ENCODE measurements around the gene ABI1. TPM values are rescaled to one million over a fixed set of nuclear protein-coding genes. Genes with fewer than 3 reads are reported as not detected.
A peak's percentile ranks its signal among the peaks of the same experiment; 100 is the strongest.

ABI1 gene
- total and polyA plus RNA-seq, 2 of the 13 experiments (the other 11 are each of a cell fraction or from before 2014, with no cell fraction given) = 20.9 to 22.9 TPM

DNA sequence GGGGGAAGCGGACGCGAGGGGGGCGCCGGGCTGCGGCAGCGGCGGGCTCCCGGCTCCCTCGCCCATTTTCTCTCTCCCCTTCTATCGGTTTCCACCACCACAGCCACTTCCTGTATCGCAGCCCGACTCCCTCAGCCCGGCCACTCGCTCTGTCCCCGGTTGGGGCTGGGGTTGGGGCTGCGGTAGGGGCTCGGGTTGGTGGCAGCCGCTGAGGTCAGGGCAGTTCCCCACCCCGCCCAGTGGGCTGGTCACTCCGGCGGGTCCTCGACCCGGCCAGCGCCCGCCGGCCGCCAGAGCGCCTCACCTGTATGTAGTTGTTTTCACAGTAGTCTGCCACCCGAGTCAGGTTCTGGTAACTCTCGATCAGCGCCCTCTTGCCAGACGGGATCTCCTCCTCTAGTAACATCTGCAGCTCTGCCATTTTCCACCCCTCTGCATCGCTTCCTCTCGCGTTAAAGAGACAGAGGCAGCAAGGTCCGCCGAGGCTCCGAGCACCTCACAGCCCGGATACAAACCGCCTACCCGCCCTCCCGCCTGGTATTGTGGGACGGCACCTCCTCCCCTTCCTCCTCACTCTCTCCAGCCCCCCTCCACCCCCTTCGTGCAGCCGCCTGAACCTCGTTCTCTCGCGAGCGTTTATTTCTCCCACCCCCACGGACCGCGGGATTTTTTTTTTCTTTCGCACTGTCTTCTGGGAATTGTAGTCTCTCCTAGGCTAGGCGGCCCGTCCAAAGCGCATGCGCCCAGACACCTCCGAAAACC, at the start of gene ABI1 (continued):
- TF ChIP-seq, protein P1, sequence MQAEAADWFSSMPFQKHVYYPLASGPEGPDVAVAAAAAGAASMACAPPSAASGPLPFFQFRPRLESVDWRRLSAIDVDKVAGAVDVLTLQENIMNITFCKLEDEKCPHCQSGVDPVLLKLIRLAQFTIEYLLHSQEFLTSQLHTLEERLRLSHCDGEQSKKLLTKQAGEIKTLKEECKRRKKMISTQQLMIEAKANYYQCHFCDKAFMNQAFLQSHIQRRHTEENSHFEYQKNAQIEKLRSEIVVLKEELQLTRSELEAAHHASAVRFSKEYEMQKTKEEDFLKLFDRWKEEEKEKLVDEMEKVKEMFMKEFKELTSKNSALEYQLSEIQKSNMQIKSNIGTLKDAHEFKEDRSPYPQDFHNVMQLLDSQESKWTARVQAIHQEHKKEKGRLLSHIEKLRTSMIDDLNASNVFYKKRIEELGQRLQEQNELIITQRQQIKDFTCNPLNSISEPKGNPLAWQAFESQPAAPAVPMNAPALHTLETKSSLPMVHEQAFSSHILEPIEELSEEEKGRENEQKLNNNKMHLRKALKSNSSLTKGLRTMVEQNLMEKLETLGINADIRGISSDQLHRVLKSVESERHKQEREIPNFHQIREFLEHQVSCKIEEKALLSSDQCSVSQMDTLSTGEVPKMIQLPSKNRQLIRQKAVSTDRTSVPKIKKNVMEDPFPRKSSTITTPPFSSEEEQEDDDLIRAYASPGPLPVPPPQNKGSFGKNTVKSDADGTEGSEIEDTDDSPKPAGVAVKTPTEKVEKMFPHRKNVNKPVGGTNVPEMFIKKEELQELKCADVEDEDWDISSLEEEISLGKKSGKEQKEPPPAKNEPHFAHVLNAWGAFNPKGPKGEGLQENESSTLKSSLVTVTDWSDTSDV (CRISPR knock-in tag; IDR thresholded peaks at IDR 0.05) = 0 out of 2 replicates have a peak, but pooled peaks have one; percentile 43
- TF ChIP-seq, protein P2, sequence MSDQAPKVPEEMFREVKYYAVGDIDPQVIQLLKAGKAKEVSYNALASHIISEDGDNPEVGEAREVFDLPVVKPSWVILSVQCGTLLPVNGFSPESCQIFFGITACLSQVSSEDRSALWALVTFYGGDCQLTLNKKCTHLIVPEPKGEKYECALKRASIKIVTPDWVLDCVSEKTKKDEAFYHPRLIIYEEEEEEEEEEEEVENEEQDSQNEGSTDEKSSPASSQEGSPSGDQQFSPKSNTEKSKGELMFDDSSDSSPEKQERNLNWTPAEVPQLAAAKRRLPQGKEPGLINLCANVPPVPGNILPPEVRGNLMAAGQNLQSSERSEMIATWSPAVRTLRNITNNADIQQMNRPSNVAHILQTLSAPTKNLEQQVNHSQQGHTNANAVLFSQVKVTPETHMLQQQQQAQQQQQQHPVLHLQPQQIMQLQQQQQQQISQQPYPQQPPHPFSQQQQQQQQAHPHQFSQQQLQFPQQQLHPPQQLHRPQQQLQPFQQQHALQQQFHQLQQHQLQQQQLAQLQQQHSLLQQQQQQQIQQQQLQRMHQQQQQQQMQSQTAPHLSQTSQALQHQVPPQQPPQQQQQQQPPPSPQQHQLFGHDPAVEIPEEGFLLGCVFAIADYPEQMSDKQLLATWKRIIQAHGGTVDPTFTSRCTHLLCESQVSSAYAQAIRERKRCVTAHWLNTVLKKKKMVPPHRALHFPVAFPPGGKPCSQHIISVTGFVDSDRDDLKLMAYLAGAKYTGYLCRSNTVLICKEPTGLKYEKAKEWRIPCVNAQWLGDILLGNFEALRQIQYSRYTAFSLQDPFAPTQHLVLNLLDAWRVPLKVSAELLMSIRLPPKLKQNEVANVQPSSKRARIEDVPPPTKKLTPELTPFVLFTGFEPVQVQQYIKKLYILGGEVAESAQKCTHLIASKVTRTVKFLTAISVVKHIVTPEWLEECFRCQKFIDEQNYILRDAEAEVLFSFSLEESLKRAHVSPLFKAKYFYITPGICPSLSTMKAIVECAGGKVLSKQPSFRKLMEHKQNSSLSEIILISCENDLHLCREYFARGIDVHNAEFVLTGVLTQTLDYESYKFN (CRISPR knock-in tag; conservative IDR thresholded peaks at IDR 0.05) = peak; percentile 34
- TF ChIP-seq PAF1 (CRISPR knock-in tag; IDR thresholded peaks at IDR 0.05) = no peak
- TF ChIP-seq KLF11 (CRISPR knock-in tag; IDR thresholded peaks at IDR 0.05) = no peak; the same call in 1 of the 2 replicates
- TF ChIP-seq SOX13 (IDR thresholded peaks at IDR 0.05) = no peak; the same call in 1 of the 2 replicates
- no peak for TF ChIP-seq SOX13 (CRISPR knock-in tag; conservative IDR thresholded peaks at IDR 0.05 in 1 of 2, IDR thresholded peaks at IDR 0.05 in 1 of 2)
- TF ChIP-seq NR2F6 (IDR thresholded peaks at IDR 0.05) = no peak
- TF ChIP-seq NR2F6 (CRISPR knock-in tag; IDR thresholded peaks at IDR 0.05) = no peak
- peak; percentile 89 for TF ChIP-seq POLR2AphosphoS5 (IDR thresholded peaks at IDR 0.05; ENCODE audit: low read depth, low read length)
- no peak; the same call in 1 of the 2 replicates for TF ChIP-seq KMT2A (CRISPR knock-in tag; IDR thresholded peaks at IDR 0.05)
- TF ChIP-seq, protein P3, sequence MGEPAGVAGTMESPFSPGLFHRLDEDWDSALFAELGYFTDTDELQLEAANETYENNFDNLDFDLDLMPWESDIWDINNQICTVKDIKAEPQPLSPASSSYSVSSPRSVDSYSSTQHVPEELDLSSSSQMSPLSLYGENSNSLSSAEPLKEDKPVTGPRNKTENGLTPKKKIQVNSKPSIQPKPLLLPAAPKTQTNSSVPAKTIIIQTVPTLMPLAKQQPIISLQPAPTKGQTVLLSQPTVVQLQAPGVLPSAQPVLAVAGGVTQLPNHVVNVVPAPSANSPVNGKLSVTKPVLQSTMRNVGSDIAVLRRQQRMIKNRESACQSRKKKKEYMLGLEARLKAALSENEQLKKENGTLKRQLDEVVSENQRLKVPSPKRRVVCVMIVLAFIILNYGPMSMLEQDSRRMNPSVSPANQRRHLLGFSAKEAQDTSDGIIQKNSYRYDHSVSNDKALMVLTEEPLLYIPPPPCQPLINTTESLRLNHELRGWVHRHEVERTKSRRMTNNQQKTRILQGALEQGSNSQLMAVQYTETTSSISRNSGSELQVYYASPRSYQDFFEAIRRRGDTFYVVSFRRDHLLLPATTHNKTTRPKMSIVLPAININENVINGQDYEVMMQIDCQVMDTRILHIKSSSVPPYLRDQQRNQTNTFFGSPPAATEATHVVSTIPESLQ (CRISPR knock-in tag; conservative IDR thresholded peaks at IDR 0.05) = no peak; the same call in 1 of the 2 replicates
- TF ChIP-seq, protein P4, sequence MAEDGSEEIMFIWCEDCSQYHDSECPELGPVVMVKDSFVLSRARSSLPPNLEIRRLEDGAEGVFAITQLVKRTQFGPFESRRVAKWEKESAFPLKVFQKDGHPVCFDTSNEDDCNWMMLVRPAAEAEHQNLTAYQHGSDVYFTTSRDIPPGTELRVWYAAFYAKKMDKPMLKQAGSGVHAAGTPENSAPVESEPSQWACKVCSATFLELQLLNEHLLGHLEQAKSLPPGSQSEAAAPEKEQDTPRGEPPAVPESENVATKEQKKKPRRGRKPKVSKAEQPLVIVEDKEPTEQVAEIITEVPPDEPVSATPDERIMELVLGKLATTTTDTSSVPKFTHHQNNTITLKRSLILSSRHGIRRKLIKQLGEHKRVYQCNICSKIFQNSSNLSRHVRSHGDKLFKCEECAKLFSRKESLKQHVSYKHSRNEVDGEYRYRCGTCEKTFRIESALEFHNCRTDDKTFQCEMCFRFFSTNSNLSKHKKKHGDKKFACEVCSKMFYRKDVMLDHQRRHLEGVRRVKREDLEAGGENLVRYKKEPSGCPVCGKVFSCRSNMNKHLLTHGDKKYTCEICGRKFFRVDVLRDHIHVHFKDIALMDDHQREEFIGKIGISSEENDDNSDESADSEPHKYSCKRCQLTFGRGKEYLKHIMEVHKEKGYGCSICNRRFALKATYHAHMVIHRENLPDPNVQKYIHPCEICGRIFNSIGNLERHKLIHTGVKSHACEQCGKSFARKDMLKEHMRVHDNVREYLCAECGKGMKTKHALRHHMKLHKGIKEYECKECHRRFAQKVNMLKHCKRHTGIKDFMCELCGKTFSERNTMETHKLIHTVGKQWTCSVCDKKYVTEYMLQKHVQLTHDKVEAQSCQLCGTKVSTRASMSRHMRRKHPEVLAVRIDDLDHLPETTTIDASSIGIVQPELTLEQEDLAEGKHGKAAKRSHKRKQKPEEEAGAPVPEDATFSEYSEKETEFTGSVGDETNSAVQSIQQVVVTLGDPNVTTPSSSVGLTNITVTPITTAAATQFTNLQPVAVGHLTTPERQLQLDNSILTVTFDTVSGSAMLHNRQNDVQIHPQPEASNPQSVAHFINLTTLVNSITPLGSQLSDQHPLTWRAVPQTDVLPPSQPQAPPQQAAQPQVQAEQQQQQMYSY (CRISPR knock-in tag; IDR thresholded peaks at IDR 0.05) = no peak
- TF ChIP-seq FOXP1 (IDR thresholded peaks at IDR 0.05) = no peak
- no peak for TF ChIP-seq FOXP1 (CRISPR knock-in tag; IDR thresholded peaks at IDR 0.05)
- TF ChIP-seq, protein P5, sequence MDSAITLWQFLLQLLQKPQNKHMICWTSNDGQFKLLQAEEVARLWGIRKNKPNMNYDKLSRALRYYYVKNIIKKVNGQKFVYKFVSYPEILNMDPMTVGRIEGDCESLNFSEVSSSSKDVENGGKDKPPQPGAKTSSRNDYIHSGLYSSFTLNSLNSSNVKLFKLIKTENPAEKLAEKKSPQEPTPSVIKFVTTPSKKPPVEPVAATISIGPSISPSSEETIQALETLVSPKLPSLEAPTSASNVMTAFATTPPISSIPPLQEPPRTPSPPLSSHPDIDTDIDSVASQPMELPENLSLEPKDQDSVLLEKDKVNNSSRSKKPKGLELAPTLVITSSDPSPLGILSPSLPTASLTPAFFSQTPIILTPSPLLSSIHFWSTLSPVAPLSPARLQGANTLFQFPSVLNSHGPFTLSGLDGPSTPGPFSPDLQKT (CRISPR knock-in tag; IDR thresholded peaks at IDR 0.05; ENCODE audit: borderline replicate concordance) = no peak
- TF ChIP-seq, protein P6, sequence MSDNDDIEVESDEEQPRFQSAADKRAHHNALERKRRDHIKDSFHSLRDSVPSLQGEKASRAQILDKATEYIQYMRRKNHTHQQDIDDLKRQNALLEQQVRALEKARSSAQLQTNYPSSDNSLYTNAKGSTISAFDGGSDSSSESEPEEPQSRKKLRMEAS (IDR thresholded peaks at IDR 0.05) = peak; percentile 60; the same call in 1 of the 2 replicates
